ENCODE data around the gene RAD51B. TPM values are rescaled to one million over a fixed set of nuclear protein-coding genes. Genes with fewer than 3 reads are reported as not detected.

RAD51B gene
- total RNA-seq, 2 donors from 2014 or later: 9.3 to 12.1 TPM

DNA sequence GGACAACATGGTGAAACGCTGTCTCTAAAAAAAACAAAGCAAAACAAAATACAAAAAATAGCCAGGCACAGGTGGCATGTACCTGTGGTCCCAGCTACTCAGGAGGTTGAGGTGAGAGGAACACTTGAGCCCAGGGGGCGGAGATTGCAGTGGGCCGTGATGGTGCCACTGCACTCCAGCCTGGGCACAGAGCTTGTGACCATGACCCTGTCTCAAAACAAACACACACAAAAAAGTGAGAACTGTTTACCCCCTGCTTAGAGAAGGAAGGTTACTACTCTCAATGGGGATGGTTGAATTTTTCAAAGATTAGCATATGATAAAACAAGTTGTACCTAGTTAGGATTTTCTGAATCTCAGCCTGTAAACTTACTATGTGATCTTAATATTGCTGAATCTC is 905.3 kb downstream of the RAD51B start:
- no peak for DNase-seq (ENCODE audit: low spot score)

DNA sequence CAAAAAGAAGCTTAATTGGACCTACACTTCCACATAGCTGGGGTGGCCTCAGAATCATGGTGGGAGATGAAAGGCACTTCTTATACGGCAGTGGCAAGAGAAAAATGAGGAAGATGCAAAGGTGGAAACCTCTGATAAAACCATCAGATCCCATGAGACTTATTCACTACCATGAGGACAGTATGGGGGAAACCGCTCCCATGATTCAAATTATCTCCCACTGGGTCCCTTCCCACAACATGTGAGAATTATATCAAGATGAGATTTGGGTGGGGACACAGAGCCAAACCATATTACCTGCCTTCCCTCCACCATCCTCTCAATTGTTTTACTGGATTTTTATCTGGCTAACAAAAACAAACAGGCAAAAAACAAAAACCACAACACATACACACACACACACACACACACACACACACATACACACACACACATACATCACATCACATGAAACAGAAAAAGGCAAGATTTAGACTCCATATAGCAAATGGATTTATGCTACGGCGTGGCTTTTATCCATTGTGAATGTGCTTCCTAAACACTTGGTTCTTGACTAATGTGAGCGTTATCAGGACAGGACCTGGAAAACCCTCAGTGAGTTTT is 906.6 kb downstream of the RAD51B start:
- no peak for ATAC-seq (ENCODE audit: insufficient number of reproducible peaks, low FRiP score, low read depth)
- no peaks in the 10 kb centered on the region for H3K9me3 ChIP-seq
- no peak overlapping the region for H3K27ac ChIP-seq
- no peaks in the 10 kb centered on the region for H3K4me1 ChIP-seq (ENCODE audit: control insufficient read depth in 1 of 2, low read depth in 2 of 2)
- TF ChIP-seq, protein P1, sequence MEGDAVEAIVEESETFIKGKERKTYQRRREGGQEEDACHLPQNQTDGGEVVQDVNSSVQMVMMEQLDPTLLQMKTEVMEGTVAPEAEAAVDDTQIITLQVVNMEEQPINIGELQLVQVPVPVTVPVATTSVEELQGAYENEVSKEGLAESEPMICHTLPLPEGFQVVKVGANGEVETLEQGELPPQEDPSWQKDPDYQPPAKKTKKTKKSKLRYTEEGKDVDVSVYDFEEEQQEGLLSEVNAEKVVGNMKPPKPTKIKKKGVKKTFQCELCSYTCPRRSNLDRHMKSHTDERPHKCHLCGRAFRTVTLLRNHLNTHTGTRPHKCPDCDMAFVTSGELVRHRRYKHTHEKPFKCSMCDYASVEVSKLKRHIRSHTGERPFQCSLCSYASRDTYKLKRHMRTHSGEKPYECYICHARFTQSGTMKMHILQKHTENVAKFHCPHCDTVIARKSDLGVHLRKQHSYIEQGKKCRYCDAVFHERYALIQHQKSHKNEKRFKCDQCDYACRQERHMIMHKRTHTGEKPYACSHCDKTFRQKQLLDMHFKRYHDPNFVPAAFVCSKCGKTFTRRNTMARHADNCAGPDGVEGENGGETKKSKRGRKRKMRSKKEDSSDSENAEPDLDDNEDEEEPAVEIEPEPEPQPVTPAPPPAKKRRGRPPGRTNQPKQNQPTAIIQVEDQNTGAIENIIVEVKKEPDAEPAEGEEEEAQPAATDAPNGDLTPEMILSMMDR (IDR thresholded peaks at IDR 0.05): no peak
- H3K4me3 ChIP-seq: no peak overlapping the region
- DNase-seq (ENCODE audit: low spot score): no peak
- no peaks in the 10 kb centered on the region for H3K27me3 ChIP-seq (replicated peaks; ENCODE audit: insufficient read depth)
- no peaks in the 10 kb centered on the region for H3K36me3 ChIP-seq

More for the DNA sequence above, 905.3 kb downstream of the RAD51B start:
- Histone ChIP-seq H3K4me3 (no peak overlapping the region), H3K27me3 (replicated peaks; ENCODE audit: insufficient read depth) (no peaks in the 10 kb centered on the region), H3K27ac (no peak overlapping the region), H3K36me3 (no peaks in the 10 kb centered on the region), H3K4me1 (ENCODE audit: control insufficient read depth in 1 of 2, low read depth in 2 of 2) (no peaks in the 10 kb centered on the region), H3K9me3 (no peaks in the 10 kb centered on the region)
- TF ChIP-seq, protein P1 (IDR thresholded peaks at IDR 0.05): no peak
- ATAC-seq (ENCODE audit: insufficient number of reproducible peaks, low FRiP score, low read depth): no peak

DNA sequence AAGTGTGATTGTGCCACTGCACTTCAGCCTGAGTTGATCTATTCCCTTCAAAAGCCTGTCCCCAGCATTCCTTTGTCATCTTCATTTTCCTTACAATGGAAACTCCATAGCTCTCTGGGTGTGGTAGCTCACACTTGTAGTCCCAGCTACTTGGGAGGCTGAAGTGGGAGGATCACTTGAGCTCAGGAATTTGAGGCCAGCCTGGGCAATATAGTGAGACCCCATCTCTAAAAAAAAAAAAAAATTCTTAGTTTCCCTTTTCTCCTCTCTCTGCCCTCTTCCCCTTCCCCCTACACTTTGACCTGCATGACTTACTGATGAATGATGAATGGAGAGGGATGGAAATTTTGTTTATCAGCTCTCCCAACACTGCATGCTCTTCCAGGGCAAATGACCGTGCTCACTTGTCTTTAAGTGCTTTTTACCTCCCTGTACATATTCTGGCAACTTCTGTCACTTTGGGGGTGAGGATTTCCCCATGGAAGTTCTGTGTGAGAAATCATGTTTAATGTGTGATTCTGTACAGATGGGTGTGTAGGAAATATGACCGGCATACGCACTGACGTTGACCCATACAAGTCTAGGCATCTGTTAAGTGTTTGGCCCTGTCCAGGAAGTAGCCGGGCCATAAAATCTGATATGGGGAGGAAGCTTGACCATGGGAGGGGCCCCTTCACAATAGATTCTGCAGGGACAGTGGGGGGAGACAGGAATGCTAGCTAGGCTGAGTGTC is 907.9 kb downstream of the RAD51B start:
- no peak for DNase-seq (ENCODE audit: low spot score)
- Histone ChIP-seq H3K4me1 (ENCODE audit: control insufficient read depth in 1 of 2, low read depth in 2 of 2) (no peaks in the 10 kb centered on the region), H3K27ac (no peak overlapping the region), H3K36me3 (no peaks in the 10 kb centered on the region), H3K9me3 (no peaks in the 10 kb centered on the region), H3K27me3 (replicated peaks; ENCODE audit: insufficient read depth) (no peaks in the 10 kb centered on the region), H3K4me3 (no peak overlapping the region)
- no peak for ATAC-seq (ENCODE audit: insufficient number of reproducible peaks, low FRiP score, low read depth)
- TF ChIP-seq, protein P1 (IDR thresholded peaks at IDR 0.05): no peak

DNA sequence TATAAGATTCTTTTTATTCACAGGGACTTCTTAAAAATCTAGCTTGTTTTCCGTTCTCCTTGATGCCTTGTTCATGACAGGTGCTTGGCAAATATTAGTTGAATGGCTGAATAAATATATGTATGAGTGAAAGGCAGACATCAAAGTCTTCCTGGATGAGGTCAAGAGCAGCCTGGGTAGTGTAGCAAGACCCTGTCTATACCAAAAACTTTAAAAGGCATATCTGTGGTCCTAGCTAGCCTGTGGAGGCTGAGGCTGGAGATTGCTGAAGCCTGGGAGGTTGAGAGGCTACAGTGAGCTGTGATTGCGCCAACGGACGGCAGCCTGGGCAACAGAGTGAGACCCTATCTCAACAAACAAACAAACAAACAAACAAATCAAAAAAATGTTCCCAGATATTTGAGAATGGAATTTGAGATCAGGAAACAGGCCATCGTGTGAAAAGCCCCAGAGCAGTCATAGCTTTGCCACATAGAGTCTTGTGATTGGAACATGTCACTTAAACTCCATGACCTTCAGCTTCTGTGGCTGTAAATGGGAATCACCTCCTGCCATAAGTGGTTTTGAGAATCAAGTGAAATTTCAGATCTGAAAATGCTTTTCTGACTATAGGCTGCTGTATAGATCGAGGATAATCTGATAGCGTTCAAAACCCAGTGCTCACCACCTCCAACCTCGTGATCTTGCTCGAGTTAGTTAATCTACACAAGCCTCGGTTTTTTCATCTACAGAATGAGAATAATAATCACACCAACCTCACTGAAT is 908.9 kb downstream of the RAD51B start:
- Histone ChIP-seq H3K4me3 (no peak overlapping the region), H3K27me3 (replicated peaks; ENCODE audit: insufficient read depth) (no peaks in the 10 kb centered on the region), H3K27ac (no peak overlapping the region), H3K4me1 (ENCODE audit: control insufficient read depth in 1 of 2, low read depth in 2 of 2) (no peaks in the 10 kb centered on the region), H3K9me3 (no peaks in the 10 kb centered on the region), H3K36me3 (no peaks in the 10 kb centered on the region)
- TF ChIP-seq, protein P1 (IDR thresholded peaks at IDR 0.05): no peak
- ATAC-seq (ENCODE audit: insufficient number of reproducible peaks, low FRiP score, low read depth) (no peak), DNase-seq (ENCODE audit: low spot score) (no peak)

DNA sequence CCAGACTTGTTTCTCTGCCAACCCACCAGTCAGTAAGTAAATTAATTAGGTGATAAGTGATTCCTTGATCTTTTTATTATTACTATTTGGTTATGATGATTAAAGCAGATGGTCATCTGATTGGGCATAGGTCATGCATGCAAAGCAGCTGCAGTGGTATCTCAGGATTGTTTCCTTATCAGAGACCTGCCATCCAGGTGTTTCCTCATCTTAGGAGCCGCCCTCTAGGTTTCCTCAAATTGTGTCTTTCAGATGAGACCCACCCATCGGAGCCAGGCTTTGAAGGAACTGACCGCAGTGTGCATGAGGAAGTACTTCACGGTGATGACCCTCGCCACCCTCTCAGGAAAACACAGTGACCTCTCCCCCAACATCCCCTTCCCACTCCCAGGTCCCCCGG is 910.0 kb downstream of the RAD51B start:
- ATAC-seq (ENCODE audit: insufficient number of reproducible peaks, low FRiP score, low read depth) (no peak), DNase-seq (ENCODE audit: low spot score) (no peak)
- no peaks in the 10 kb centered on the region for H3K4me1 ChIP-seq (ENCODE audit: control insufficient read depth in 1 of 2, low read depth in 2 of 2)
- TF ChIP-seq, protein P1 (IDR thresholded peaks at IDR 0.05): no peak
- H3K27me3 ChIP-seq (replicated peaks; ENCODE audit: insufficient read depth): no peaks in the 10 kb centered on the region
- no peaks in the 10 kb centered on the region for H3K9me3 ChIP-seq
- no peak overlapping the region for H3K27ac ChIP-seq
- H3K36me3 ChIP-seq: no peaks in the 10 kb centered on the region
- H3K4me3 ChIP-seq: no peak overlapping the region

Data from thoracic aorta (tissue), 2 donors.